ENCODE results near the gene CLDND2. TPM values are rescaled to one million over a fixed set of nuclear protein-coding genes. Genes with fewer than 3 reads are reported as not detected.

CLDND2 gene
- total RNA-seq, 1 experiment from 2014 or later = 1.8 TPM

GRCh38 chr19:51387924-51388389 is 19.2 kb upstream of the CLDND2 start, which contains the start of gene LIM2:
TSS of gene LIM2 (minus strand) at chr19:51387974. CDS start at chr19:51387443, 531 bp downstream.
- Histone ChIP-seq H3K9ac (ENCODE audit: low read length) (no peak within 1 kb of the TSS), H3K4me1 (ENCODE audit: control insufficient read depth in 1 of 2, insufficient read depth in 2 of 2, low read length in 2 of 2) (no peaks in the 10 kb centered on the region), H3K27ac (ENCODE audit: low read depth, low read length) (no peak within 1 kb of the TSS), H3K4me2 (ENCODE audit: low read length) (no peak within 1 kb of the TSS), H3K27me3 (ENCODE audit: insufficient read depth, low read length) (no peaks in the 10 kb centered on the region), H3K36me3 (ENCODE audit: control insufficient read depth in 1 of 2, insufficient read depth in 2 of 2, low read length in 2 of 2) (no peaks in the 10 kb centered on the region), H2AFZ (ENCODE audit: low read depth, low read length, poor library complexity, severe bottlenecking) (no peak within 1 kb of the TSS), H3K79me2 (ENCODE audit: insufficient read depth, low read length) (no peaks in the 10 kb centered on the region), H3K9me3 (ENCODE audit: control insufficient read depth in 1 of 2, insufficient read depth in 1 of 2, low read depth in 1 of 2, low read length in 2 of 2) (no peaks in the 10 kb centered on the region), H3K9me2 (ENCODE audit: insufficient read depth) (no peaks in the 10 kb centered on the region), H4K20me1 (ENCODE audit: insufficient read depth) (no peaks in the 10 kb centered on the region), H3K4me3 (replicated peaks in 1 of 2; ENCODE audit: low read depth in 1 of 2, low read length in 2 of 2) (no peak within 1 kb of the TSS)
- BruUV-seq (replicated peaks) = no TSS peak
- RAD21 ChIA-PET (ENCODE audit: low non-redundant PET in 1 of 2, low total read pairs in 2 of 2, uncharacterized antibody in 2 of 2, unreplicated experiment in 2 of 2) = no interaction called here
- POLR2A ChIA-PET = no interaction called here
- CTCF ChIA-PET = no interaction called here
- TF ChIP-seq CBX3 (IDR thresholded peaks at IDR 0.05; ENCODE audit: low read depth) (no peak), SRF (IDR thresholded peaks at IDR 0.05; ENCODE audit: low read depth) (no peak), ELF1 (IDR thresholded peaks at IDR 0.05; ENCODE audit: borderline replicate concordance, low read depth) (no peak), FOSL1 (IDR thresholded peaks at IDR 0.05; ENCODE audit: low read depth) (no peak), SP1 (IDR thresholded peaks at IDR 0.05; ENCODE audit: low read depth) (no peak), EZH2 (IDR thresholded peaks at IDR 0.05) (no peak), CEBPB (IDR thresholded peaks at IDR 0.05; ENCODE audit: low read depth) (no peak), POLR2A (IDR thresholded peaks at IDR 0.05; ENCODE audit: borderline replicate concordance, extremely low read depth, insufficient read depth, insufficient read length) (no peak), EZH2phosphoT487 (IDR thresholded peaks at IDR 0.05; ENCODE audit: borderline replicate concordance) (no peak), TCF7L2 (IDR thresholded peaks at IDR 0.05; ENCODE audit: borderline replicate concordance, extremely low read depth, insufficient read depth, insufficient read length) (no peak)
- DNase-seq (ENCODE audit: low read depth, low spot score) (no peak), ATAC-seq (no peak)
- intact Hi-C loops (cut with micrococcal nuclease) = no loop called here

- POLR2A ChIA-PET = no interaction called here
- no peaks in the 10 kb centered on the region for H4K20me1 ChIP-seq (ENCODE audit: insufficient read depth)
- H3K4me1 ChIP-seq (ENCODE audit: control insufficient read depth in 1 of 2, insufficient read depth in 2 of 2, low read length in 2 of 2) = no peaks in the 10 kb centered on the region
- H3K9me3 ChIP-seq (ENCODE audit: control insufficient read depth in 1 of 2, insufficient read depth in 1 of 2, low read depth in 1 of 2, low read length in 2 of 2) = no peaks in the 10 kb centered on the region
- ATAC-seq (no peak), DNase-seq (ENCODE audit: low read depth, low spot score) (no peak)
- no peak overlapping the region for H3K4me2 ChIP-seq (ENCODE audit: low read length)
- H3K4me3 ChIP-seq (replicated peaks in 1 of 2; ENCODE audit: low read depth in 1 of 2, low read length in 2 of 2) = no peak overlapping the region
- no peaks in the 10 kb centered on the region for H3K36me3 ChIP-seq (ENCODE audit: control insufficient read depth in 1 of 2, insufficient read depth in 2 of 2, low read length in 2 of 2)
- H2AFZ ChIP-seq (ENCODE audit: low read depth, low read length, poor library complexity, severe bottlenecking) = no peak overlapping the region
- H3K9ac ChIP-seq (ENCODE audit: low read length) = no peak overlapping the region
- no TSS peak for BruUV-seq (replicated peaks)
- CTCF ChIA-PET = no interaction called here
- no peak overlapping the region for H3K27ac ChIP-seq (ENCODE audit: low read depth, low read length)
- no peaks in the 10 kb centered on the region for H3K9me2 ChIP-seq (ENCODE audit: insufficient read depth)
- RAD21 ChIA-PET (ENCODE audit: low non-redundant PET in 1 of 2, low total read pairs in 2 of 2, uncharacterized antibody in 2 of 2, unreplicated experiment in 2 of 2) = no interaction called here
- intact Hi-C loops (cut with micrococcal nuclease) = no loop called here
- no peaks in the 10 kb centered on the region for H3K79me2 ChIP-seq (ENCODE audit: insufficient read depth, low read length)
- TF ChIP-seq CBX3 (IDR thresholded peaks at IDR 0.05; ENCODE audit: low read depth) = no peak
- no peak for TF ChIP-seq ZNF274 (IDR thresholded peaks at IDR 0.05; ENCODE audit: low read depth, low read length)
- TF ChIP-seq YY1 (IDR thresholded peaks at IDR 0.05; ENCODE audit: extremely low read depth, insufficient replicate concordance, low read depth, low read length) = no peak
- no peaks in the 10 kb centered on the region for H3K27me3 ChIP-seq (ENCODE audit: insufficient read depth, low read length)
Observed at GRCh38 chr19:51386882-51387520, 18.2 kb upstream of the CLDND2 start.
